ENCODE data around the gene MADCAM1.
"Not testable (repeated sequence)": the region's sequence is repeated elsewhere in the genome, so short reads cannot be mapped to it uniquely, and the experiment has no call there.

The MADCAM1 gene

DNA sequence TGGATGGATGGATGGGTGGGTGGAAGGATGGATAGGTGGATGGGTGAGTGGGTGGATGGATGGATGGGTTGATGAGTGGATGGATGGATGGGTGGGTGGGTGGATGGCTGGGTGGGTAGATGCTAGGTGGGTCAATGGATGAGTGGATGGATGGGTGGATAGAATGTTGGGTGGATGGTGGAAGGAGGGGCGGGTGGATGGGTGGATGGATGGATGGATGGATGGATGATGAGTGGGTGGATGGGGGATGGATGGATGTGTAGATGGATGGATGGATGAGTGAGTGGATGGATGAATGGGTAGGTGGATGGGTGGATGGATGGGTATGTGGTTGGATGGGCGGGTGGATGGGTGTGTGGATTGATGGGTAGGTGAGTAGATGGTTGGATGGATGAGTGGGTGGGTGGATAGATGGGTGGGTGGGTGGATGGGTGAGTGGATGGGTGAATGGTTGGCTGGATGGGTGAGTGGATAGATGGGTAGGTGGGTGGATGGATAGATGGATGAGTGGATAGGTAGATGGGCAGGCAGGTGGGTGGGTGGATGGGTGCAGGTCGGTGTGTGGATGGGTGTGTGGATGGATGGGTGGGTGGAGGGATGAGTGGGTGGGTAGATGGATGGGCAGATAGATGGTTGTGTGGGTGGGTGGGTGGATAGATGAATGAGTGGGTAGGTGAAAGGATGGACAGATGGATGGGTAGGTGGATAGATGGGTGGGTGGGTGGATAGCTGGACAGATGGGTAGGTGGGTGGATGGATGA is 31.1 kb upstream of the MADCAM1 start:
- no peak for ATAC-seq

- no peak for ATAC-seq
Measured at GRCh38 chr19:467554-467953, 28.7 kb upstream of the MADCAM1 start.

- ATAC-seq: no peak
Measured at GRCh38 chr19:468587-469256, 27.6 kb upstream of the MADCAM1 start.

GRCh38 chr19:469833-470232 is 26.5 kb upstream of the MADCAM1 start:
- ATAC-seq: no peak

DNA sequence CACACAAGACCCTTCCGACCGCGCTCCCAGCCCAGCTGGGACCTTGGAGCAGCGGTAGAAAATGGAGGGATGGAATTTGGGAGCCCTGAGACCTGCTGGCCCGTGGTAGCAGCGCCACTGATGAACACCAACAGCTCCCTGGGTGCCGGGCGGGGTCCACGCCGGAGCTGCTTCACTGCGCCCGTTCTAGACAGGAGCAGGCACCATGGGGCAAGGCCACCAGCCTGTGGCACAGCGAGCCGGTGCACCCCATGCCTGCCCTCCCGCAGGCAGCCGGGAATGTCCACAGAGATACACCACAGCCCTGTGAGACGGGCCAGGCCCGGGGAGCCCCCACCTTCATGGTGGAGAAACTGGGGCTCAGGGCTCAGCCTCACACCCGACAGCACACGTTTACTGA is 25.6 kb upstream of the MADCAM1 start:
- ATAC-seq: no peak

- ATAC-seq: no peak
Measured at GRCh38 chr19:472005-472858, 24.1 kb upstream of the MADCAM1 start.

DNA sequence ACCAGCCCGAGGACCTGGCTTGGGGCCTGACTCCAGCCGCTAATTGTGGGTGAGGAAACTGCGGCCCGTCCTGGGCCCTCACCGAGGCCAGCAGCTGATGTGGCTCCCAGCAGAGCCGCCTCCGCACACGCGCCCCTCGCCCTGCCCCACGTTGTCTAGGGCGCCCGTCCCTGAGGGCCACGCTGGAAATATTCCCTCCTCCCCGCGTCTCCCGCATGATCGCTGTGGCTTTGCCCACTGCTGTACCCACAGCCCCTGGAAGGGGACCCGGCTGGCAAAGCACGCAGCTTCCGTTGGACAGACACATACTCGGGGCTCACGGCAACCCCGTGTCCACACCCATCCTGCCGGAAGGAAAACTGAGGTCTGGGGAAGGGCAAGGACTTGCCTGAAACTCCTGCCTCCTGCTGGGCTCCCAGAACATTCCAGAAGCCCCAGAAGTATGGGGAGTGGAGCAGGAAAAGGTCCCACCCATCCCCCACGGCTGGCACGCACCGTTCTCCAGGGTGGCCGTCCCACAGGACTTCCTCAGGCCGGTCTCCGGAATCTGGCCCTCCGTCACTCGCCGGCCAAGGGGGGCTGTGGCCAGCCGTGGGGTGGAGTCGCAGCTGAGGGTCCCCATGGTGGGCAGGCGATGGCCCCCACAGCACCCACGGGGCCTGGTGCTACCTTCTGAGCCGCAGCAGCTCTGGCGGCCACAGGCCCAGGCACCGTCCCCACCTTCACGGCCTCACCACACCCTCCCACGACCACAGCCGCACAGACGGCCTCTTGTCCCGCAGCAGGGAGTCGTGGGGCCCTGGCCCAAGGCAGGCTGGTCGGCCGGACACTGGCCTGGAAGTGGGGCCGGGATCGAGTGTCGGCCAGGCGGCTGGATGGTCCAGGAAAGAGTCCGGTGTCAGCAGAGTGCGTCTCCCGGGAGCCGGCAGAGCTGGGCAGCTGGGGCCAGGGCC is 21.9 kb upstream of the MADCAM1 start:
- no peak for ATAC-seq

DNA sequence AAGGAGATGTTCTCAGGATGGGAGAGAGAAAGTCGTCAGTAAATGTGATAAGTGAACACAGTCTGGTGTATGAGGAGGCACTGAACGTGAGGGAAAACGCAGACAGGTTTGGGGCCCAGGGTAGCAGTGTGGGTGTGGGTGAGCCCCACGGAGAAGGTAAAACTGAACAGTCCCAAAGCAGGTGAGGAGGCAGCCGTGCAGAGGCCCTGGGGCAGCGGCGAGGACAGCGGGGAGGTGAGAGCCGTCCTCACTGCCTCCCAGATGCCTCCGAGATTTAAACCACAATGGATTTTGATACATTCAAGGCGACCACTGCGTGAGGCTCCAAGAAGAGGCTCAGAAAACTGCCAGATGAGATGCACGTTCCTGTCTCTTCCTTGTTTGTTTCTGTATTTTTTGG is 20.9 kb upstream of the MADCAM1 start:
- no peak for ATAC-seq

GRCh38 chr19:478236-478903 is 17.9 kb upstream of the MADCAM1 start:
- no peak for ATAC-seq

GRCh38 chr19:478976-479375 is 17.3 kb upstream of the MADCAM1 start:
- no peak for ATAC-seq

- no peak for ATAC-seq
Measured at GRCh38 chr19:480016-480855, 16.1 kb upstream of the MADCAM1 start.

- ATAC-seq: not testable (repeated sequence)
Measured at GRCh38 chr19:481100-481499, 15.2 kb upstream of the MADCAM1 start.

GRCh38 chr19:482186-483041 is 13.9 kb upstream of the MADCAM1 start:
- no peak for ATAC-seq

GRCh38 chr19:483332-484072 is 12.8 kb upstream of the MADCAM1 start:
- ATAC-seq: no peak

GRCh38 chr19:484494-484893 is 11.8 kb upstream of the MADCAM1 start:
- no peak for ATAC-seq

DNA sequence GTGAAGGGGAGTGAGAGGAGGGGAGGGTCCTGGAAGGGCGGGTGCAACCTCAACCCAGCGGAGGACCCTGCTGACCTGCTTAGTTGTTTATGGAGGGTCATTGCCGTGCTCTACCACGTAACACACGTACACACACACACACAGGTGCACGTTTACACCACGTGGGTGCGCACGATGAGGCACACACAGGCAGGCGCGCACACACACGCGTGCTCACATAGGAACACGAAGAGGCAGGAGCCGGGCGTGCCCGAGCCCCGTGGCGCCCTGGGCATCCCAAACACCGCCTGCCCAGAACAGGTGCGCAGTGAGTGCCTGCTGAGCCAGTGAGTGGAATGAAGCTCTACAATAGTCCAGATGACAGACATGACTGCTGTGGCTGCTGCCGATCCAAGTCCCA is 11.2 kb upstream of the MADCAM1 start:
- ATAC-seq: no peak

DNA sequence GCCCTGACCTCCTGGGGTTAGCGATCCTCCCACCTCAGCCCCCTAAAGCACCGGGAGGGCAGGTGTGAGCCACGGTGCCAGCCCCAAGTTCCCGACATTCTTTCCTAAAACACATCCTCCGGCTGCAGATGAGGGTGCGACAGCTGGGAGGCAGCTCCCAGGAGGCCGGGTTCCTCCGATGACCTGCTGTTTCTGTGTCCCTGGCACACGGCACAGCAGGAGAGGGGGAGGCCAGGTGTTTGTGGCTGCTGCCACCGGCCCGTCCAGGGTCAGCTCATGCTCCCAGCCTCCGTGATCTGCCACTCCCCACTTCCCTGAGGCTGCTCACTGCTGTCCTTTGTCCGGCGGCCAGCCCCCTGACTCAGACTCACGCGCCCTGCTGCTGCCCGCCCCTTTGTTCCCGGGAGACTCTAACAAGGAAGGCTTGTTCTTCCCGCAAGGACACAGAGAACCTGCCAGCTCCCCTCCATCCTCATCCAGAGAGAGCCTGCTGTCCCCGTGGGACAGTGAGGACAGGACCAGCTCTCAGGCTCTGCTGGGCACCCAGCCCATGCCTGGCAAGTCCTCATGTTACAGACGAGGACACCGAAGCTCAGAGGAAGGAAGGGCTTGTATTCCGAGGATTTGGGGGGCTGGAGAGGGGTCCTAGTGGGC is 10.6 kb upstream of the MADCAM1 start:
- no peak for ATAC-seq

Data from activated CD4-positive, CD25-positive, alpha-beta regulatory T cell treated with anti-CD3 and anti-CD28 coated beads, Interleukin-2, amount 50 U/mL, for 24 hours (primary cell).